SK-N-SH treated with all-trans-retinoic acid at 6 μM for 48 hours (cell line): Measurements from ENCODE around the gene VPS54.

Experiments
- ATAC-seq: fragments of 200-7000 bp; cut with Tn5 transposase; 3 replicates; pipeline ENCODE4 v1.9.1; 2020; ENCODE audit warnings: mild to moderate bottlenecking, moderate library complexity
- BACH2 ChIP-seq: fragments of 250-450 bp; sonication (Bioruptor Pico); IDR thresholded peaks from 2 replicates; pipeline ENCODE4 v1.9.0; 2021; ENCODE audit warnings: mild to moderate bottlenecking, borderline replicate concordance
- CREB5 ChIP-seq: fragments of 250-450 bp; sonication (Bioruptor Pico); IDR thresholded peaks from 2 replicates; pipeline ENCODE4 v1.5.1; 2020; ENCODE audit warnings: low read depth, mild to moderate bottlenecking, moderate library complexity
- CSDC2 ChIP-seq: fragments of 250-450 bp; sonication (Bioruptor Pico); IDR thresholded peaks from 2 replicates; pipeline ENCODE4 v1.5.0; 2020; ENCODE audit warnings: mild to moderate bottlenecking, moderate library complexity
- CSRNP3 ChIP-seq: fragments of 250-450 bp; sonication (Bioruptor Pico); IDR thresholded peaks from 2 replicates; pipeline ENCODE4 v1.5.1; 2021; ENCODE audit warnings: mild to moderate bottlenecking, moderate library complexity
- ESRRG ChIP-seq: fragments of 250-450 bp; sonication (Bioruptor Pico); IDR thresholded peaks from 2 replicates; pipeline ENCODE4 v1.6.1; 2021; ENCODE audit warnings: mild to moderate bottlenecking
- GLIS3 ChIP-seq: fragments of 250-450 bp; sonication (Bioruptor Pico); IDR thresholded peaks from 2 replicates; pipeline ENCODE4 v1.5.0; 2020; ENCODE audit warnings: mild to moderate bottlenecking, moderate library complexity
- ISL1 ChIP-seq: fragments of 250-450 bp; sonication (Bioruptor Pico); IDR thresholded peaks from 2 replicates; pipeline ENCODE4 v2.1.2; 2022; ENCODE audit warnings: mild to moderate bottlenecking, moderate library complexity
- OSR1 ChIP-seq: fragments of 250-450 bp; sonication (Bioruptor Pico); IDR thresholded peaks from 2 replicates; pipeline ENCODE4 v1.8.0; 2022; ENCODE audit warnings: moderate library complexity, mild to moderate bottlenecking, inconsistent platforms
- PATZ1 ChIP-seq: fragments of 250-450 bp; sonication (Bioruptor Pico); IDR thresholded peaks from 2 replicates; pipeline ENCODE4 v1.8.0; 2020; ENCODE audit warnings: mild to moderate bottlenecking, moderate library complexity, borderline replicate concordance
- POU6F1 ChIP-seq: fragments of 250-450 bp; sonication (Bioruptor Pico); IDR thresholded peaks from 2 replicates; pipeline ENCODE4 v1.8.0; 2021; ENCODE audit warnings: low read depth, mild to moderate bottlenecking, moderate library complexity, borderline replicate concordance
- RARB ChIP-seq: fragments of 250-450 bp; sonication (Bioruptor Pico); IDR thresholded peaks from 2 replicates; pipeline ENCODE4 v1.8.0; 2021; ENCODE audit warnings: mild to moderate bottlenecking, moderate library complexity
- SNAI2 ChIP-seq: fragments of 250-450 bp; sonication (Bioruptor Pico); IDR thresholded peaks from 2 replicates; pipeline ENCODE4 v1.5.0; 2020; ENCODE audit warnings: mild to moderate bottlenecking, moderate library complexity
- TCF4 ChIP-seq: fragments of 250-450 bp; sonication (Bioruptor Pico); IDR thresholded peaks from 2 replicates; pipeline ENCODE4 v1.8.0; 2021; ENCODE audit warnings: mild to moderate bottlenecking, moderate library complexity, borderline replicate concordance
- TOX ChIP-seq: fragments of 250-450 bp; sonication (Bioruptor Pico); IDR thresholded peaks from 2 replicates; pipeline ENCODE4 v1.8.0; 2021; ENCODE audit warnings: mild to moderate bottlenecking, moderate library complexity, borderline replicate concordance
- ZC3H10 ChIP-seq: fragments of 250-450 bp; sonication (Bioruptor Pico); IDR thresholded peaks from 2 replicates; pipeline ENCODE4 v1.5.1; 2021; ENCODE audit warnings: mild to moderate bottlenecking, moderate library complexity
- ZFP30 ChIP-seq: fragments of 450-650 bp; formaldehyde crosslinking; IDR thresholded peaks from 2 replicates; pipeline ENCODE4 v1.5.0; 2022; ENCODE audit warnings: mild to moderate bottlenecking, moderate library complexity
- ZNF70 ChIP-seq: fragments of 450-650 bp; formaldehyde crosslinking; IDR thresholded peaks from 2 replicates; pipeline ENCODE4 v1.5.0; 2020; ENCODE audit warnings: mild to moderate bottlenecking, moderate library complexity
- ZNF8 ChIP-seq: fragments of 450-650 bp; formaldehyde crosslinking; IDR thresholded peaks from 2 replicates; pipeline ENCODE4 v1.5.0; 2020; ENCODE audit warnings: mild to moderate bottlenecking, moderate library complexity
- TF ChIP-seq, protein P1 (sequence below): fragments of 250-450 bp; sonication (Bioruptor Pico); IDR thresholded peaks from 2 replicates; pipeline ENCODE4 v1.5.0; 2020; ENCODE audit warnings: mild to moderate bottlenecking, moderate library complexity

The VPS54 gene

GRCh38 chr2:64023485-64024258, 4.4 kb upstream of the VPS54 start:
- ATAC-seq = no peak
- TF ChIP-seq RARB (no peak), ZNF70 (CRISPR knock-in tag) (no peak), CREB5 (CRISPR knock-in tag) (no peak), CSDC2 (CRISPR knock-in tag) (no peak), ZNF8 (no peak), BACH2 (no peak), TOX (CRISPR knock-in tag) (no peak), ZFP30 (CRISPR knock-in tag) (no peak), ZC3H10 (no peak), POU6F1 (CRISPR knock-in tag) (no peak), ESRRG (CRISPR knock-in tag) (no peak), OSR1 (CRISPR knock-in tag) (no peak), CSRNP3 (CRISPR knock-in tag) (no peak), TCF4 (CRISPR knock-in tag) (no peak), ISL1 (no peak), GLIS3 (no peak), SNAI2 (CRISPR knock-in tag) (no peak)
- TF ChIP-seq, protein P1, sequence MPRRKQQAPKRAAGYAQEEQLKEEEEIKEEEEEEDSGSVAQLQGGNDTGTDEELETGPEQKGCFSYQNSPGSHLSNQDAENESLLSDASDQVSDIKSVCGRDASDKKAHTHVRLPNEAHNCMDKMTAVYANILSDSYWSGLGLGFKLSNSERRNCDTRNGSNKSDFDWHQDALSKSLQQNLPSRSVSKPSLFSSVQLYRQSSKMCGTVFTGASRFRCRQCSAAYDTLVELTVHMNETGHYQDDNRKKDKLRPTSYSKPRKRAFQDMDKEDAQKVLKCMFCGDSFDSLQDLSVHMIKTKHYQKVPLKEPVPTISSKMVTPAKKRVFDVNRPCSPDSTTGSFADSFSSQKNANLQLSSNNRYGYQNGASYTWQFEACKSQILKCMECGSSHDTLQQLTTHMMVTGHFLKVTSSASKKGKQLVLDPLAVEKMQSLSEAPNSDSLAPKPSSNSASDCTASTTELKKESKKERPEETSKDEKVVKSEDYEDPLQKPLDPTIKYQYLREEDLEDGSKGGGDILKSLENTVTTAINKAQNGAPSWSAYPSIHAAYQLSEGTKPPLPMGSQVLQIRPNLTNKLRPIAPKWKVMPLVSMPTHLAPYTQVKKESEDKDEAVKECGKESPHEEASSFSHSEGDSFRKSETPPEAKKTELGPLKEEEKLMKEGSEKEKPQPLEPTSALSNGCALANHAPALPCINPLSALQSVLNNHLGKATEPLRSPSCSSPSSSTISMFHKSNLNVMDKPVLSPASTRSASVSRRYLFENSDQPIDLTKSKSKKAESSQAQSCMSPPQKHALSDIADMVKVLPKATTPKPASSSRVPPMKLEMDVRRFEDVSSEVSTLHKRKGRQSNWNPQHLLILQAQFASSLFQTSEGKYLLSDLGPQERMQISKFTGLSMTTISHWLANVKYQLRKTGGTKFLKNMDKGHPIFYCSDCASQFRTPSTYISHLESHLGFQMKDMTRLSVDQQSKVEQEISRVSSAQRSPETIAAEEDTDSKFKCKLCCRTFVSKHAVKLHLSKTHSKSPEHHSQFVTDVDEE (CRISPR knock-in tag) = no peak

DNA sequence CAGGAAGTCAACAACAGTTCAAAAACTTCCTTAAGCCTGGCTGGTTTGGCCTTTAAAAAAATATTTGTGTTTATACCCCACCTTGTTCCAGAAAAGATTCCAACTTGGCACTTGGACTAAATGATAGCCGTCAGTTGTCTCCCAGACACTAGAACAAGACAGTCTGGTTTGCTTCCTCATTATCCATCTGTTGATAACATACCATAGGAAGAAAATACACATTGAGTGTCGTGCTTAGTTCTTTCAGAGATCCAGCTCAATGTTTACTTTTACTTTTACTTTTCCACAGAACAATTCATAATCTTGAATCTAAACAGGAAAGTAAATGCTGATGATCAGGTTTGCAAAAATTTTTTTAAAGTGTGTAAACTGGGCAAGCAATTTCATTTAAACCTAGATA, 2.4 kb upstream of the VPS54 start:
- no peak for ATAC-seq
- TF ChIP-seq PATZ1 (CRISPR knock-in tag) = no peak
- TF ChIP-seq CREB5 (CRISPR knock-in tag) = no peak
- no peak for TF ChIP-seq ZFP30 (CRISPR knock-in tag)
- TF ChIP-seq TOX (CRISPR knock-in tag) = no peak
- TF ChIP-seq GLIS3 = no peak
- no peak for TF ChIP-seq ZNF70 (CRISPR knock-in tag)

DNA sequence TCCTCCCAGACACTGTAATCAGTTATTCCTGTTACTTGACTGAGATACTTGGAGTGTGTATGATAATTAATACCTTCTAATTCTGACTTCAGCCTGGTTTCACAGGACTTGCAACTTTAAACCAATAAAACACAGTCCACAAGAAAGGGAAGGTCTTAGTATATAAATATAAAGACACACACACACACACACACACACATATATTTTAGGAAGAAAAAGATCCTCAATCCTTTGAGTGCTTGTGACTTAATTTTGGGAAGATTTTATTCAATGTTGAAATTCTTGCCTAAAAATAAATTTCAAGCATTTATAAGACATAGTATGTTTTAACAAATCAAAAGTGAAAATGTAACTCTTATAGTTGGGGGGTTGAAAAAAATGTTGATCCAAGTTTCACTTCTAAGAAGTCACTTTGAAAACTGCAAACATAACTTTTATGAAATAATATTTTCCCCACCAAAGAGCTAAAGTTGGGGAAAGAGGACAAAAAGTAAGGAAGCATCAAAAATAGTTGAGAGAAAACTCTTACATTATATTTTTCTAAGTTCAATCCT, 824 bp upstream of the VPS54 start:
- ATAC-seq = peak; percentile 7
- TF ChIP-seq PATZ1 (CRISPR knock-in tag) = no peak
- no peak for TF ChIP-seq SNAI2 (CRISPR knock-in tag)
- TF ChIP-seq BACH2 = no peak
- no peak for TF ChIP-seq CREB5 (CRISPR knock-in tag)
- no peak for TF ChIP-seq ZNF8
- TF ChIP-seq POU6F1 (CRISPR knock-in tag) = no peak
